Activated CD8-positive, alpha-beta memory T cell treated with anti-CD3 and anti-CD28 coated beads for 48 hours (primary cell): Measurements from ENCODE around the gene MORC2.

ENCODE experiments used
- DNase-seq, 3 experiments: peaks; one replicate each; pipeline ENCODE4 v3.0.0-alpha.2; 2020; ENCODE audit warnings: low read depth in 2 of 3, low spot score in 2 of 3

The MORC2 gene

GRCh38 chr22:30949934-30950660, 18.5 kb downstream of the MORC2 start:
- no peak for DNase-seq

- no peak for DNase-seq
Observed at GRCh38 chr22:30948930-30949342, 19.6 kb downstream of the MORC2 start.

GRCh38 chr22:30947816-30948454, 20.6 kb downstream of the MORC2 start:
- no peak for DNase-seq

- no peak for DNase-seq
Observed at GRCh38 chr22:30947173-30947815, 21.3 kb downstream of the MORC2 start.

- no peak for DNase-seq
Observed at GRCh38 chr22:30946354-30946753, 22.2 kb downstream of the MORC2 start.

GRCh38 chr22:30945653-30946052, 22.9 kb downstream of the MORC2 start:
- DNase-seq, result no peak

- no peak for DNase-seq
Observed at GRCh38 chr22:30944986-30945385, 23.6 kb downstream of the MORC2 start.

- no peak for DNase-seq
Observed at GRCh38 chr22:30943368-30943767, 25.2 kb downstream of the MORC2 start.

GRCh38 chr22:30941363-30941740, 27.2 kb downstream of the MORC2 start:
- no peak for DNase-seq

GRCh38 chr22:30940685-30941362, 27.8 kb downstream of the MORC2 start:
- DNase-seq, result no peak

- no peak for DNase-seq
Observed at GRCh38 chr22:30934053-30934452, 34.5 kb downstream of the MORC2 start.

GRCh38 chr22:30933457-30933856, 35.1 kb downstream of the MORC2 start:
- DNase-seq, result no peak

- DNase-seq, result no peak
Observed at GRCh38 chr22:30932661-30933060, 35.9 kb downstream of the MORC2 start.

GRCh38 chr22:30931541-30932300, 36.9 kb downstream of the MORC2 start:
- DNase-seq, result no peak

- no peak for DNase-seq
Observed at GRCh38 chr22:30930228-30930627, 38.3 kb downstream of the MORC2 start.

GRCh38 chr22:30928401-30928800, 40.2 kb downstream of the MORC2 start:
- DNase-seq, result no peak

- no peak for DNase-seq
Observed at GRCh38 chr22:30927806-30928205, 40.8 kb downstream of the MORC2 start.

- DNase-seq, result no peak
Observed at GRCh38 chr22:30926706-30927105, 41.9 kb downstream of the MORC2 start.

- DNase-seq, result no peak
Observed at GRCh38 chr22:30925667-30926066, 42.9 kb downstream of the MORC2 start.

- DNase-seq, result no peak
Observed at GRCh38 chr22:30923168-30923900, 45.2 kb downstream of the MORC2 start.
